GM12878 (cell line): ENCODE measurements around the gene TINCR. TPM values are rescaled to one million over a fixed set of nuclear protein-coding genes. Genes with fewer than 3 reads are reported as not detected.

Experiments
- ATAC-seq: fragments of 200-7000 bp; cut with Tn5 transposase; 3 replicates; pipeline ENCODE4 v1.9.1; 2020; ENCODE audit warnings: mild to moderate bottlenecking, moderate library complexity
- BruUV-seq: library from RNA; stranded (reverse); fragments of 400-500 nt; replicated peaks from 2 replicates; lab custom pipeline; 2021; lab: Mats Ljungman, UMichigan
- CTCF ChIA-PET: fragments of 300-600 bp; sonication (Branson Sonifier 250); formaldehyde crosslinking; extraction: SDS; loops from one replicate; lab custom pipeline; 2021; ENCODE audit warnings: inconsistent platforms; lab: Yijun Ruan, JAX
- POLR2A ChIA-PET: fragments of 350-600 bp; formaldehyde crosslinking; extraction: SDS; loops from one replicate; lab custom pipeline; 2021; ENCODE audit warnings: inconsistent platforms; lab: Charles Lee
- RAD21 ChIA-PET: fragments of 300-600 bp; sonication (Branson Sonifier 250); formaldehyde crosslinking; loops from one replicate; lab custom pipeline; 2023; ENCODE audit warnings: antibody characterized with exemption; ENCODE audit not compliant: unreplicated experiment; lab: Charles Lee
- SMC1A ChIA-PET: fragments of 300-600 bp; sonication (Branson Sonifier 250); formaldehyde crosslinking; loops from one replicate; lab custom pipeline; 2023; ENCODE audit not compliant: unreplicated experiment, uncharacterized antibody; lab: Charles Lee
- DNase-seq: peaks from one replicate; pipeline ENCODE4 v3.0.0-alpha.2; 2011; ENCODE audit warnings: low read depth, low spot score
- FAIRE-seq: peaks from 3 replicates; lab custom pipeline; 2011; peaks lifted over from hg19 to GRCh38; lab: Jason Lieb, UNC
- H2AFZ ChIP-seq: 2 replicates; pipeline ENCODE4 v1.6.0; 2011; ENCODE audit warnings: low read depth, low read length, control low read depth; ENCODE audit not compliant: control insufficient read depth
- H3K27ac ChIP-seq: 2 replicates; pipeline ENCODE4 v1.5.1; 2011; ENCODE audit warnings: control low read depth; ENCODE audit not compliant: control insufficient read depth, insufficient read depth
- H3K27me3 ChIP-seq, 2 experiments: replicated peaks in 1 of 2; 2 replicates each; pipeline versions ENCODE4 v1.6.0 to v1.6.1; 2011; ENCODE audit warnings: low read length in 1 of 2; ENCODE audit not compliant: control insufficient read depth in 2 of 2, insufficient read depth in 2 of 2
- H3K36me3 ChIP-seq, 2 experiments: 2 replicates each; pipeline ENCODE4 v1.5.1; 2011; ENCODE audit warnings: low read length in 1 of 2; ENCODE audit not compliant: control insufficient read depth in 2 of 2, insufficient read depth in 2 of 2
- H3K4me1 ChIP-seq: 2 replicates; pipeline ENCODE4 v1.6.1; 2011; ENCODE audit warnings: mild to moderate bottlenecking, low read length, moderate library complexity, mixed read lengths; ENCODE audit not compliant: control insufficient read depth, insufficient read depth
- H3K4me2 ChIP-seq: 2 replicates; pipeline ENCODE4 v1.6.0; 2011; ENCODE audit warnings: control low read depth; ENCODE audit not compliant: control insufficient read depth, insufficient read depth
- H3K4me3 ChIP-seq: fragments of 200-600 bp; sonication (generic); 2 replicates; pipeline ENCODE4 v1.5.1; 2016
- H3K79me2 ChIP-seq: 2 replicates; pipeline ENCODE4 v1.6.0; 2011; ENCODE audit warnings: low read length; ENCODE audit not compliant: control insufficient read depth, insufficient read depth
- H3K9ac ChIP-seq: 2 replicates; pipeline ENCODE4 v1.8.0; 2011; ENCODE audit warnings: low read length, control low read depth, mixed read lengths; ENCODE audit not compliant: control insufficient read depth, insufficient read depth
- H3K9me3 ChIP-seq: replicated peaks from 3 replicates; pipeline ENCODE4 v1.5.1; 2011; ENCODE audit warnings: mild to moderate bottlenecking, low read length; ENCODE audit not compliant: control insufficient read depth, insufficient read depth
- H4K20me1 ChIP-seq: 2 replicates; pipeline ENCODE4 v1.6.0; 2011; ENCODE audit not compliant: control insufficient read depth, insufficient read depth
- ATF3 ChIP-seq: IDR thresholded peaks from 2 replicates; pipeline ENCODE4 v1.6.1; 2011; ENCODE audit warnings: low read depth, mild to moderate bottlenecking, low read length, moderate library complexity, borderline replicate concordance; ENCODE audit errors: extremely low read depth
- BMI1 ChIP-seq: fragments of 450-650 bp; IDR thresholded peaks from 2 replicates; pipeline ENCODE4 v1.6.1; 2016; ENCODE audit warnings: mild to moderate bottlenecking, moderate library complexity, borderline replicate concordance
- CBX5 ChIP-seq: sonication (generic); IDR thresholded peaks from 2 replicates; pipeline ENCODE4 v1.6.1; 2016; ENCODE audit warnings: low read depth, moderate library complexity, mild to moderate bottlenecking, inconsistent platforms
- CHD2 ChIP-seq: IDR thresholded peaks from 2 replicates; pipeline ENCODE4 v1.6.1; 2011; ENCODE audit warnings: low read depth, low read length, improper control_type of control experiment, borderline replicate concordance
- CTCF ChIP-seq, 3 experiments: IDR thresholded peaks in 2 of 3; conservative IDR thresholded peaks in 1 of 3; 2 replicates each; pipeline ENCODE4 v1.5.1; 2011; ENCODE audit warnings: low read depth in 3 of 3, low read length in 3 of 3, mild to moderate bottlenecking in 3 of 3, control low read depth in 2 of 3, moderate library complexity in 2 of 3, inconsistent platforms in 1 of 3, mixed read lengths in 1 of 3; ENCODE audit not compliant: control insufficient read depth in 2 of 3, insufficient read depth in 1 of 3; ENCODE audit errors: extremely low read depth in 1 of 3
- MLLT1 ChIP-seq: fragments of 450-650 bp; IDR thresholded peaks from 2 replicates; pipeline ENCODE4 v1.6.1; 2016; ENCODE audit warnings: mild to moderate bottlenecking
- RAD21 ChIP-seq: IDR thresholded peaks from 2 replicates; pipeline ENCODE4 v1.6.1; 2011; ENCODE audit warnings: mild to moderate bottlenecking, low read depth, low read length, moderate library complexity; ENCODE audit not compliant: insufficient read depth
- SKIL ChIP-seq: fragments of 450-650 bp; IDR thresholded peaks from 2 replicates; pipeline ENCODE4 v1.6.1; 2017; ENCODE audit warnings: mild to moderate bottlenecking, low read depth, inconsistent platforms; ENCODE audit not compliant: poor library complexity, severe bottlenecking
- SMC3 ChIP-seq: IDR thresholded peaks from 2 replicates; pipeline ENCODE4 v1.6.1; 2011; ENCODE audit warnings: low read length, improper control_type of control experiment, borderline replicate concordance
- TAF1 ChIP-seq: IDR thresholded peaks from 2 replicates; pipeline ENCODE4 v1.6.1; 2011; ENCODE audit warnings: mild to moderate bottlenecking, low read depth, low read length, borderline replicate concordance
- ZSCAN29 ChIP-seq: fragments of 450-650 bp; IDR thresholded peaks from 2 replicates; pipeline ENCODE4 v1.6.1; 2017; ENCODE audit warnings: mild to moderate bottlenecking, moderate library complexity
- WGBS: methylation state at CpG from one replicate; pipeline ENCODE4 v1.1.6; 2016; ENCODE audit warnings: low lambda C conversion rate; ENCODE audit not compliant: insufficient replicate concordance, insufficient coverage; ENCODE audit errors: missing lambda C conversion rate; 5-methylcytosine and 5-hydroxymethylcytosine counted together
- in situ Hi-C: fragments of 300-500 bp; cut with MboI; formaldehyde crosslinking; loops from 9 replicates; pipeline ENCODE4 v1.14.3; 2018; ENCODE audit warnings: mixed read lengths
- intact Hi-C: fragments of 100-400 bp; cut with micrococcal nuclease; formaldehyde crosslinking; loops from one replicate; pipeline ENCODE4 v1.14.2; 2022; ENCODE audit not compliant: unreplicated experiment
- polyA plus RNA-seq, 11 experiments: library from polyadenylated mRNA; depleted of rRNA in 4 of 11; unstranded in 6 of 11; stranded (reverse) in 5 of 11; fragments of >200 nt; fragmentation: Nextera tagmentation in 4 of 11; fragmentation: Illumina TruSeq in 1 of 11; extraction: Ambion mirVana in 4 of 11; extraction: Trizol in 1 of 11; gene quantifications; 1 replicate in 1 of 11; 2 replicates in 10 of 11; pipeline versions ENCODE4 v1.2.1 to v1.2.3, GENCODE V29; 2011 to 2016; ENCODE audit warnings: inconsistent platforms in 2 of 11, missing spikeins in 2 of 11, low read depth in 1 of 11
- total RNA-seq, 4 experiments: library from RNA; depleted of rRNA in 3 of 4; stranded (reverse); fragments of >200 nt in 3 of 4; fragmentation: Illumina TruSeq in 1 of 4; extraction: Trizol in 1 of 4; gene quantifications; 2 replicates each; pipeline versions ENCODE4 v1.2.1 to v1.2.3, GENCODE V29; 2013 to 2021

The TINCR gene
- total and polyA plus RNA-seq, 10 of the 15 experiments (the other 5 are each of a cell fraction or from before 2014, with no cell fraction given) = 0.02 to 0.36 (median 0.06) TPM; not detected in 3

GRCh38 chr19:5547881-5548280, 19.9 kb downstream of the TINCR start:
- no peak overlapping the region for H3K9ac ChIP-seq
- TF ChIP-seq CTCF (IDR thresholded peaks at IDR 0.05 in 2 of 3, conservative IDR thresholded peaks at IDR 0.05 in 1 of 3; ENCODE audit: control insufficient read depth in 2 of 3, extremely low read depth in 1 of 3, insufficient read depth in 1 of 3, low read depth in 3 of 3, low read length in 3 of 3) (peak; percentile 44 to 54 (median 50); a peak in 5 of 6 replicates), CHD2 (no peak), RAD21 (peak; percentile 54), BMI1 (no peak), MLLT1 (no peak), SKIL (no peak), SMC3 (peak; percentile 45; the same call in 1 of the 2 replicates), ATF3 (no peak), CBX5 (no peak), TAF1 (no peak), ZSCAN29 (no peak)
- TF ChIP-seq, all 136 proteins: peak for 3
- no peak for DNase-seq
- Histone ChIP-seq H3K9me3 (no peaks in the 10 kb centered on the region), H2AFZ (no peak overlapping the region), H4K20me1 (no peaks in the 10 kb centered on the region), H3K4me1 (no peaks in the 10 kb centered on the region), H3K27me3 (no peaks in the 10 kb centered on the region), H3K27ac (no peak overlapping the region), H3K4me2 (no peak overlapping the region), H3K4me3 (no peak overlapping the region), H3K79me2 (no peaks in the 10 kb centered on the region), H3K36me3 (no peaks in the 10 kb centered on the region)
- SMC1A ChIA-PET = interaction anchor here (2.0 kb wide), 1 partner anchor 16 kb away, joined by 4 read pairs; no protein-coding TSS in a partner anchor
- peak; percentile 76 for FAIRE-seq
- BruUV-seq = no TSS peak
- in situ Hi-C loops = no loop called here
- POLR2A ChIA-PET = no interaction called here
- intact Hi-C loops = no loop called here
- RAD21 ChIA-PET = interaction anchor here (0.6 to 1.5 kb wide), 2 partner anchors 139 to 194 kb away, joined by 3 to 8 read pairs; no protein-coding TSS in a partner anchor
- 12% methylated on average over 8 of the region's 8 CpGs for WGBS
- CTCF ChIA-PET = interaction anchor here (0.7 to 1.8 kb wide), 3 partner anchors 9 to 246 kb away, joined by 3 to 6 read pairs (median 4); no protein-coding TSS in a partner anchor
- 0 out of 3 replicates have a peak, but pooled peaks have one; percentile 34 for ATAC-seq
